Measurements from ENCODE around the gene PKP4. TPM values are rescaled to one million over a fixed set of nuclear protein-coding genes. Genes with fewer than 3 reads are reported as not detected.

The PKP4 gene
- total and polyA plus RNA-seq, 9 of the 15 experiments (the other 6 are each of a cell fraction or from before 2014, with no cell fraction given), result 24.6 to 99.1 (median 74.0) TPM

GRCh38 chr2:158729451-158729850 lies 272.7 kb downstream of the PKP4 start (continued):
- TF ChIP-seq, protein P1, sequence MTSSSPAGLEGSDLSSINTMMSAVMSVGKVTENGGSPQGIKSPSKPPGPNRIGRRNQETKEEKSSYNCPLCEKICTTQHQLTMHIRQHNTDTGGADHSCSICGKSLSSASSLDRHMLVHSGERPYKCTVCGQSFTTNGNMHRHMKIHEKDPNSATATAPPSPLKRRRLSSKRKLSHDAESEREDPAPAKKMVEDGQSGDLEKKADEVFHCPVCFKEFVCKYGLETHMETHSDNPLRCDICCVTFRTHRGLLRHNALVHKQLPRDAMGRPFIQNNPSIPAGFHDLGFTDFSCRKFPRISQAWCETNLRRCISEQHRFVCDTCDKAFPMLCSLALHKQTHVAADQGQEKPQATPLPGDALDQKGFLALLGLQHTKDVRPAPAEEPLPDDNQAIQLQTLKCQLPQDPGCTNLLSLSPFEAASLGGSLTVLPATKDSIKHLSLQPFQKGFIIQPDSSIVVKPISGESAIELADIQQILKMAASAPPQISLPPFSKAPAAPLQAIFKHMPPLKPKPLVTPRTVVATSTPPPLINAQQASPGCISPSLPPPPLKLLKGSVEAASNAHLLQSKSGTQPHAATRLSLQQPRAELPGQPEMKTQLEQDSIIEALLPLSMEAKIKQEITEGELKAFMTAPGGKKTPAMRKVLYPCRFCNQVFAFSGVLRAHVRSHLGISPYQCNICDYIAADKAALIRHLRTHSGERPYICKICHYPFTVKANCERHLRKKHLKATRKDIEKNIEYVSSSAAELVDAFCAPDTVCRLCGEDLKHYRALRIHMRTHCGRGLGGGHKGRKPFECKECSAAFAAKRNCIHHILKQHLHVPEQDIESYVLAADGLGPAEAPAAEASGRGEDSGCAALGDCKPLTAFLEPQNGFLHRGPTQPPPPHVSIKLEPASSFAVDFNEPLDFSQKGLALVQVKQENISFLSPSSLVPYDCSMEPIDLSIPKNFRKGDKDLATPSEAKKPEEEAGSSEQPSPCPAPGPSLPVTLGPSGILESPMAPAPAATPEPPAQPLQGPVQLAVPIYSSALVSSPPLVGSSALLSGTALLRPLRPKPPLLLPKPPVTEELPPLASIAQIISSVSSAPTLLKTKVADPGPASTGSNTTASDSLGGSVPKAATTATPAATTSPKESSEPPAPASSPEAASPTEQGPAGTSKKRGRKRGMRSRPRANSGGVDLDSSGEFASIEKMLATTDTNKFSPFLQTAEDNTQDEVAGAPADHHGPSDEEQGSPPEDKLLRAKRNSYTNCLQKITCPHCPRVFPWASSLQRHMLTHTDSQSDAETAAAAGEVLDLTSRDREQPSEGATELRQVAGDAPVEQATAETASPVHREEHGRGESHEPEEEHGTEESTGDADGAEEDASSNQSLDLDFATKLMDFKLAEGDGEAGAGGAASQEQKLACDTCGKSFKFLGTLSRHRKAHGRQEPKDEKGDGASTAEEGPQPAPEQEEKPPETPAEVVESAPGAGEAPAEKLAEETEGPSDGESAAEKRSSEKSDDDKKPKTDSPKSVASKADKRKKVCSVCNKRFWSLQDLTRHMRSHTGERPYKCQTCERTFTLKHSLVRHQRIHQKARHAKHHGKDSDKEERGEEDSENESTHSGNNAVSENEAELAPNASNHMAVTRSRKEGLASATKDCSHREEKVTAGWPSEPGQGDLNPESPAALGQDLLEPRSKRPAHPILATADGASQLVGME (CRISPR knock-in tag; IDR thresholded peaks at IDR 0.05), result no peak
- TF ChIP-seq MED1 (CRISPR knock-in tag; IDR thresholded peaks at IDR 0.05; ENCODE audit: borderline replicate concordance), result no peak
- no peak for TF ChIP-seq ZNF830 (CRISPR knock-in tag; IDR thresholded peaks at IDR 0.05)
- TF ChIP-seq ZZZ3 (IDR thresholded peaks at IDR 0.05), result no peak
- TF ChIP-seq POLR2AphosphoS2 (IDR thresholded peaks at IDR 0.05; ENCODE audit: low read length), result no peak
- no peak for TF ChIP-seq ZFP30 (CRISPR knock-in tag; IDR thresholded peaks at IDR 0.05; ENCODE audit: borderline replicate concordance)
